ENCODE data around the gene FHAD1.

- TF ChIP-seq CTCF (IDR thresholded peaks at IDR 0.05; ENCODE audit: low read depth, low read length) (no peak), EZH2phosphoT487 (IDR thresholded peaks at IDR 0.05; ENCODE audit: low read depth) (no peak)
Observed at GRCh38 chr1:15380601-15381508, 133.8 kb downstream of the FHAD1 start.
